Liver (tissue), 9 donors: ENCODE data around the gene CYP11A1. TPM values are rescaled to one million over a fixed set of nuclear protein-coding genes. Genes with fewer than 3 reads are reported as not detected.

Source experiments
- DNase-seq: peaks from one replicate; pipeline ENCODE4 v3.0.0-alpha.2; 2017; ENCODE audit warnings: low spot score
- H3K27ac ChIP-seq, 2 donors: one replicate each; pipeline ENCODE4 v1.7.0; 2013; ENCODE audit warnings: inconsistent platforms in 2 of 2, low read length in 2 of 2, control low read depth in 1 of 2, low read depth in 1 of 2, mild to moderate bottlenecking in 1 of 2
- H3K27me3 ChIP-seq, 4 donors: one replicate each; pipeline versions ENCODE4 v1.6.1 to v1.7.0; 2013; ENCODE audit warnings: low read length in 3 of 4, inconsistent platforms in 1 of 4, mild to moderate bottlenecking in 1 of 4, moderate library complexity in 1 of 4; ENCODE audit not compliant: control insufficient read depth in 4 of 4, insufficient read depth in 4 of 4
- H3K36me3 ChIP-seq, 4 donors: one replicate each; pipeline versions ENCODE4 v1.6.1 to v1.7.0; 2013; ENCODE audit warnings: low read length in 3 of 4, mild to moderate bottlenecking in 3 of 4, low read depth in 1 of 4, moderate library complexity in 1 of 4; ENCODE audit not compliant: control insufficient read depth in 4 of 4, insufficient read depth in 3 of 4
- H3K4me1 ChIP-seq, 4 donors: one replicate each; pipeline versions ENCODE4 v1.6.1 to v1.7.0; 2013; ENCODE audit warnings: low read length in 3 of 4, mild to moderate bottlenecking in 3 of 4, moderate library complexity in 1 of 4; ENCODE audit not compliant: control insufficient read depth in 4 of 4, insufficient read depth in 4 of 4
- H3K4me3 ChIP-seq, 3 donors: one replicate each; pipeline versions ENCODE4 v1.6.1 to v1.7.0; 2013; ENCODE audit warnings: low read length in 3 of 3, control low read depth in 1 of 3, low read depth in 1 of 3, mild to moderate bottlenecking in 1 of 3
- H3K9ac ChIP-seq, 2 donors: one replicate each; pipeline ENCODE4 v1.7.0; 2013; ENCODE audit warnings: low read length in 2 of 2, mild to moderate bottlenecking in 2 of 2, moderate library complexity in 2 of 2, control low read depth in 1 of 2, low read depth in 1 of 2
- H3K9me3 ChIP-seq, 4 donors: one replicate each; pipeline versions ENCODE4 v1.6.1 to v1.7.0; 2013; ENCODE audit warnings: low read length in 3 of 4; ENCODE audit not compliant: control insufficient read depth in 4 of 4
- CTCF ChIP-seq: fragments of 150-350 bp; IDR thresholded peaks from 2 replicates; pipeline ENCODE4 v1.5.1; 2017; ENCODE audit warnings: improper control_type of control experiment, low read depth, low read length; ENCODE audit not compliant: missing input control
- EGR1 ChIP-seq, 2 donors: IDR thresholded peaks; 2 replicates each; pipeline ENCODE4 v1.6.1; 2016 to 2018; ENCODE audit warnings: antibody characterized with exemption in 2 of 2, low read depth in 2 of 2
- FOXA1 ChIP-seq: IDR thresholded peaks from 2 replicates; pipeline ENCODE4 v1.6.1; 2016; ENCODE audit warnings: antibody characterized with exemption
- FOXA2 ChIP-seq: IDR thresholded peaks from 2 replicates; pipeline ENCODE4 v1.6.1; 2016; ENCODE audit warnings: antibody characterized with exemption
- GABPA ChIP-seq, 2 donors: IDR thresholded peaks in 1 of 2; conservative IDR thresholded peaks in 1 of 2; 2 replicates each; pipeline ENCODE4 v1.6.1; 2016; ENCODE audit warnings: antibody characterized with exemption in 2 of 2, mild to moderate bottlenecking in 1 of 2, moderate library complexity in 1 of 2
- HNF4A ChIP-seq, 2 donors: conservative IDR thresholded peaks; 2 replicates each; pipeline ENCODE4 v1.6.1; 2016; ENCODE audit warnings: antibody characterized with exemption in 2 of 2, mild to moderate bottlenecking in 2 of 2
- MAX ChIP-seq: IDR thresholded peaks from 2 replicates; pipeline ENCODE4 v1.6.1; 2016; ENCODE audit warnings: antibody characterized with exemption
- NR2F2 ChIP-seq: IDR thresholded peaks from 2 replicates; pipeline ENCODE4 v1.6.1; 2016; ENCODE audit warnings: antibody characterized with exemption
- RAD21 ChIP-seq, 2 donors: IDR thresholded peaks; 2 replicates each; pipeline ENCODE4 v1.6.1; 2016; ENCODE audit warnings: antibody characterized with exemption in 2 of 2, mild to moderate bottlenecking in 2 of 2
- RXRA ChIP-seq, 2 donors: IDR thresholded peaks; 2 replicates each; pipeline ENCODE4 v1.6.1; 2017 to 2018; ENCODE audit warnings: antibody characterized with exemption in 2 of 2, mild to moderate bottlenecking in 1 of 2
- SP1 ChIP-seq: IDR thresholded peaks from 2 replicates; pipeline ENCODE4 v1.6.1; 2018; ENCODE audit warnings: antibody characterized with exemption, mild to moderate bottlenecking
- TAF1 ChIP-seq: conservative IDR thresholded peaks from 2 replicates; pipeline ENCODE4 v1.6.1; 2016; ENCODE audit warnings: antibody characterized with exemption, mild to moderate bottlenecking
- YY1 ChIP-seq: IDR thresholded peaks from 2 replicates; pipeline ENCODE4 v1.6.1; 2016; ENCODE audit warnings: antibody characterized with exemption, mild to moderate bottlenecking
- WGBS: extraction: QIAGEN DNeasy Blood & Tissue Kit; methylation state at CpG from one replicate; pipeline ENCODE4 v1.1.7; 2013; 5-methylcytosine and 5-hydroxymethylcytosine counted together
- polyA plus RNA-seq, 2 donors: library from polyadenylated mRNA; stranded (reverse) in 1 of 2; unstranded in 1 of 2; fragments of 200-250 nt in 1 of 2; fragments of >200 nt in 1 of 2; fragmentation: Nextera tagmentation in 1 of 2; extraction: Ambion mirVana in 1 of 2; gene quantifications; one replicate each; pipeline versions ENCODE4 v1.2.1 to v1.2.3, GENCODE V29; 2013 to 2015
- total RNA-seq, 2 donors: library from RNA; depleted of rRNA; stranded (reverse); fragments of >200 nt; gene quantifications; one replicate each; pipeline ENCODE4 v1.2.3, GENCODE V29; 2014
- TF ChIP-seq, protein P1 (sequence below): IDR thresholded peaks from 2 replicates; pipeline ENCODE4 v1.6.1; 2016; ENCODE audit warnings: antibody characterized with exemption
- TF ChIP-seq, protein P2 (sequence below): IDR thresholded peaks from 2 replicates; pipeline ENCODE4 v1.6.1; 2016; ENCODE audit warnings: antibody characterized with exemption
- donor health status: healthy.
- donor health status: healthy.
- donor health status: healthy.
- donor health status: healthy.
- donor health status: healthy.

CYP11A1 gene
- total and polyA plus RNA-seq, 4 donors: 0.47 to 2.3 (median 1.9) TPM

- Histone ChIP-seq H3K36me3 (no peaks in the 10 kb centered on the region), H3K9me3 (no peaks in the 10 kb centered on the region), H3K9ac (no peak overlapping the region), H3K4me3 (no peak overlapping the region), H3K4me1 (no peaks in the 10 kb centered on the region), H3K27me3 (no peaks in the 10 kb centered on the region), H3K27ac (no peak overlapping the region)
- TF ChIP-seq, protein P1, sequence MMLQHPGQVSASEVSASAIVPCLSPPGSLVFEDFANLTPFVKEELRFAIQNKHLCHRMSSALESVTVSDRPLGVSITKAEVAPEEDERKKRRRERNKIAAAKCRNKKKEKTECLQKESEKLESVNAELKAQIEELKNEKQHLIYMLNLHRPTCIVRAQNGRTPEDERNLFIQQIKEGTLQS: no peak
- TF ChIP-seq CTCF: no peak
- no peak for TF ChIP-seq GABPA (IDR thresholded peaks at IDR 0.05 in 1 of 2, conservative IDR thresholded peaks at IDR 0.05 in 1 of 2)
- TF ChIP-seq RXRA (IDR thresholded peaks at IDR 0.05): no peak
- TF ChIP-seq FOXA2: no peak
- TF ChIP-seq, protein P2, sequence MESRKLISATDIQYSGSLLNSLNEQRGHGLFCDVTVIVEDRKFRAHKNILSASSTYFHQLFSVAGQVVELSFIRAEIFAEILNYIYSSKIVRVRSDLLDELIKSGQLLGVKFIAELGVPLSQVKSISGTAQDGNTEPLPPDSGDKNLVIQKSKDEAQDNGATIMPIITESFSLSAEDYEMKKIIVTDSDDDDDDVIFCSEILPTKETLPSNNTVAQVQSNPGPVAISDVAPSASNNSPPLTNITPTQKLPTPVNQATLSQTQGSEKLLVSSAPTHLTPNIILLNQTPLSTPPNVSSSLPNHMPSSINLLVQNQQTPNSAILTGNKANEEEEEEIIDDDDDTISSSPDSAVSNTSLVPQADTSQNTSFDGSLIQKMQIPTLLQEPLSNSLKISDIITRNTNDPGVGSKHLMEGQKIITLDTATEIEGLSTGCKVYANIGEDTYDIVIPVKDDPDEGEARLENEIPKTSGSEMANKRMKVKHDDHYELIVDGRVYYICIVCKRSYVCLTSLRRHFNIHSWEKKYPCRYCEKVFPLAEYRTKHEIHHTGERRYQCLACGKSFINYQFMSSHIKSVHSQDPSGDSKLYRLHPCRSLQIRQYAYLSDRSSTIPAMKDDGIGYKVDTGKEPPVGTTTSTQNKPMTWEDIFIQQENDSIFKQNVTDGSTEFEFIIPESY: no peak
- no peak for TF ChIP-seq MAX
- TF ChIP-seq TAF1: no peak
- TF ChIP-seq HNF4A (conservative IDR thresholded peaks at IDR 0.05): no peak
- TF ChIP-seq YY1: no peak
- no peak for TF ChIP-seq FOXA1
- no peak for DNase-seq
- 95% methylated on average over 18 of the region's 18 CpGs for WGBS
Measured at GRCh38 chr15:74410502-74410901, 43.1 kb upstream of the CYP11A1 start.

DNA sequence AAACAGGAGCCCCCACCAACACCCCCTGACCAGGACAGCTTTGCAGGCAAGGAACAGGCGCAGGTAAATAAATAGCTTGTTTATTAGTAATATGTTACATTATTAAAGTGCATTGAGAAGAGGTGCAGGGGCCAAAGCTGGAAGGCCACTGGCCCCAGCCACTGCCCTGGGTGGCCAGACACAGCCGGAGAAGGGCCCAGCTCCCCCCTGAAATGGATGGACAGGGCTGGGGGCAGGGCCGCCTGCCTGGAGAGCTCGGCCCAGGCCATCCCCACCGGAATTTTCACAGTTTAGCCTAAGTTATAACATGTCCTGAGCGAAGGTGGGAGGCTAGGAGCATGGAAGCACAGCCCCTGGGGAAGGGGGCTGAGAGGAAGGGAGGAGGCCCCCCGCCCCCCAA lies 41.8 kb upstream of the CYP11A1 start:
- DNase-seq: no peak
- Histone ChIP-seq H3K9ac (no peak overlapping the region), H3K4me3 (no peak overlapping the region), H3K9me3 (no peaks in the 10 kb centered on the region), H3K4me1 (no peaks in the 10 kb centered on the region), H3K36me3 (no peaks in the 10 kb centered on the region), H3K27me3 (no peaks in the 10 kb centered on the region), H3K27ac (no peak overlapping the region)
- 88% methylated on average over 7 of the region's 7 CpGs for WGBS
- TF ChIP-seq FOXA2 (no peak), GABPA (IDR thresholded peaks at IDR 0.05 in 1 of 2, conservative IDR thresholded peaks at IDR 0.05 in 1 of 2) (no peak), EGR1 (IDR thresholded peaks at IDR 0.05; ENCODE audit: low read depth in 2 of 2) (no peak), YY1 (no peak), TAF1 (no peak), RXRA (IDR thresholded peaks at IDR 0.05) (no peak), SP1 (no peak), RAD21 (IDR thresholded peaks at IDR 0.05) (no peak), NR2F2 (no peak), MAX (no peak)
- TF ChIP-seq, protein P2: no peak
